Bronchial epithelial cell (primary cell): ENCODE data around the gene CDK6. TPM values are rescaled to one million over a fixed set of nuclear protein-coding genes. Genes with fewer than 3 reads are reported as not detected.

ENCODE experiments used
- DNase-seq: peaks from one replicate; pipeline ENCODE4 v3.0.0-alpha.2; 2010; ENCODE audit warnings: low read depth
- FAIRE-seq: peaks from 2 replicates; lab custom pipeline; 2011; peaks lifted over from hg19 to GRCh38; lab: Jason Lieb, UNC
- H3K27me3 ChIP-seq: 2 replicates; pipeline ENCODE4 v1.5.1; 2011; ENCODE audit warnings: low read length; ENCODE audit not compliant: control insufficient read depth, insufficient read depth
- H3K36me3 ChIP-seq: 2 replicates; pipeline ENCODE4 v1.5.1; 2011; ENCODE audit warnings: low read length; ENCODE audit not compliant: control insufficient read depth, insufficient read depth
- H3K4me3 ChIP-seq: 2 replicates; pipeline ENCODE4 v1.5.1; 2011; ENCODE audit warnings: mild to moderate bottlenecking, low read depth, low read length, control low read depth
- CTCF ChIP-seq: IDR thresholded peaks from 2 replicates; pipeline ENCODE4 v1.5.1; 2011; ENCODE audit warnings: mild to moderate bottlenecking, moderate library complexity, low read length, control low read depth, inconsistent platforms; ENCODE audit not compliant: insufficient read depth, severe bottlenecking
- total RNA-seq: library from RNA; depleted of rRNA; stranded (reverse); fragments of >200 nt; gene quantifications from 2 replicates; pipeline ENCODE4 v1.2.1, GENCODE V29; 2014

CDK6 gene
- total RNA-seq, 1 donor from 2014 or later = 52.9 TPM

- Histone ChIP-seq H3K36me3 (peaks cover 2% of the 10 kb centered on the region), H3K27me3 (no peaks in the 10 kb centered on the region), H3K4me3 (no peak overlapping the region)
- TF ChIP-seq CTCF = no peak
- DNase-seq (peak; percentile 87), FAIRE-seq (no peak)
These were observed 69.8 kb downstream of the CDK6 start for GRCh38 chr7:92766461-92767003.

- TF ChIP-seq CTCF = no peak
- H3K36me3 ChIP-seq = peaks cover 2% of the 10 kb centered on the region
- DNase-seq (peak; percentile 90), FAIRE-seq (no peak)
- H3K27me3 ChIP-seq = no peaks in the 10 kb centered on the region
- H3K4me3 ChIP-seq = no peak overlapping the region
These were observed 70.6 kb downstream of the CDK6 start for GRCh38 chr7:92765725-92766124.

- Histone ChIP-seq H3K36me3 (peaks cover 3% of the 10 kb centered on the region), H3K27me3 (no peaks in the 10 kb centered on the region), H3K4me3 (no peak overlapping the region)
- FAIRE-seq = no peak
- no peak for TF ChIP-seq CTCF
- peak; percentile 98 for DNase-seq
These were observed 72.5 kb downstream of the CDK6 start for GRCh38 chr7:92763636-92764423.

GRCh38 chr7:92762851-92763250, 73.5 kb downstream of the CDK6 start:
- Histone ChIP-seq H3K36me3 (peaks cover 1% of the 10 kb centered on the region), H3K4me3 (no peak overlapping the region), H3K27me3 (no peaks in the 10 kb centered on the region)
- DNase-seq = no peak
- no peak for TF ChIP-seq CTCF
- FAIRE-seq = no peak

GRCh38 chr7:92761391-92762097, 74.8 kb downstream of the CDK6 start:
- H3K27me3 ChIP-seq = no peaks in the 10 kb centered on the region
- H3K36me3 ChIP-seq = peaks cover 1% of the 10 kb centered on the region
- DNase-seq (no peak), FAIRE-seq (no peak)
- no peak for TF ChIP-seq CTCF
- no peak overlapping the region for H3K4me3 ChIP-seq
